B cell (primary cell): ENCODE data around the gene RASA3. TPM values are rescaled to one million over a fixed set of nuclear protein-coding genes. Genes with fewer than 3 reads are reported as not detected.

Experiments used
- ATAC-seq: fragments of 200-7000 bp; cut with Tn5 transposase; one replicate; pipeline ENCODE4 v1.10.0; 2021; ENCODE audit warnings: low read depth, mild to moderate bottlenecking, moderate number of reproducible peaks, moderate library complexity
- CTCF ChIA-PET: fragments of 350-600 bp; sonication (Branson Sonifier 250); formaldehyde crosslinking; loops from one replicate; lab custom pipeline; 2021; ENCODE audit warnings: antibody characterized with exemption, inconsistent platforms; lab: Charles Lee
- POLR2A ChIA-PET: fragments of 350-600 bp; sonication (Branson Sonifier 250); formaldehyde crosslinking; loops from one replicate; lab custom pipeline; 2021; ENCODE audit warnings: antibody characterized with exemption; lab: Charles Lee
- DNase-seq: peaks from one replicate; pipeline ENCODE4 v3.0.0; 2013
- H2AFZ ChIP-seq: 2 replicates; pipeline ENCODE4 v1.6.1; 2012; ENCODE audit warnings: mild to moderate bottlenecking, low read depth, low read length; ENCODE audit not compliant: insufficient read depth, poor library complexity, severe bottlenecking
- H3K27ac ChIP-seq, 2 donors: 1 replicate in 1 of 2; 2 replicates in 1 of 2; pipeline ENCODE4 v1.5.1; 2012 to 2013; ENCODE audit warnings: low read length in 2 of 2, mild to moderate bottlenecking in 2 of 2, moderate library complexity in 1 of 2
- H3K27me3 ChIP-seq, 4 experiments: fragments of 200-600 bp in 1 of 4; sonication (generic) in 1 of 4; replicated peaks in 1 of 4; 1 replicate in 2 of 4; 2 replicates in 2 of 4; pipeline versions ENCODE4 v1.6.1 to v1.7.0; 2013 to 2016; ENCODE audit warnings: low read length in 3 of 4, mild to moderate bottlenecking in 2 of 4, mixed read lengths in 1 of 4, moderate library complexity in 1 of 4; ENCODE audit not compliant: insufficient read depth in 4 of 4, control insufficient read depth in 3 of 4; ENCODE audit errors: control extremely low read depth in 1 of 4
- H3K36me3 ChIP-seq, 2 experiments: replicated peaks in 1 of 2; 1 replicate in 1 of 2; 2 replicates in 1 of 2; pipeline versions ENCODE4 v1.6.1 to v1.7.1; 2013; ENCODE audit warnings: low read length in 1 of 2; ENCODE audit not compliant: insufficient read depth in 2 of 2, control insufficient read depth in 1 of 2; ENCODE audit errors: control extremely low read depth in 1 of 2, extremely low read depth in 1 of 2
- H3K4me1 ChIP-seq, 2 donors: fragments of 200-600 bp in 1 of 2; sonication (generic) in 1 of 2; 1 replicate in 1 of 2; 2 replicates in 1 of 2; pipeline versions ENCODE4 v1.5.1 to v1.6.1; 2013 to 2017; ENCODE audit warnings: low read length in 2 of 2; ENCODE audit not compliant: control insufficient read depth in 2 of 2, insufficient read depth in 2 of 2
- H3K4me2 ChIP-seq: replicated peaks from 2 replicates; pipeline ENCODE3; 2012; ENCODE audit warnings: mild to moderate bottlenecking, low read depth, low read length; ENCODE audit not compliant: poor library complexity, severe bottlenecking
- H3K4me3 ChIP-seq, 5 experiments: fragments of 200-600 bp in 1 of 5; sonication (generic) in 1 of 5; 1 replicate in 3 of 5; 2 replicates in 2 of 5; pipeline versions ENCODE4 v1.5.1 to v1.7.0; 2011 to 2016; ENCODE audit warnings: low read length in 4 of 5, mild to moderate bottlenecking in 4 of 5, low read depth in 2 of 5, control low read depth in 1 of 5, moderate library complexity in 1 of 5; ENCODE audit not compliant: insufficient read depth in 1 of 5; ENCODE audit errors: control extremely low read depth in 1 of 5, extremely low read depth in 1 of 5
- H3K79me2 ChIP-seq: fragments of 200-600 bp; sonication (generic); one replicate; pipeline ENCODE4 v1.6.0; 2016; ENCODE audit warnings: low read length; ENCODE audit not compliant: control insufficient read depth, insufficient read depth
- H3K9ac ChIP-seq: fragments of 200-600 bp; sonication (generic); 2 replicates; pipeline ENCODE4 v1.6.1; 2017; ENCODE audit warnings: mild to moderate bottlenecking, low read length, moderate library complexity
- H3K9me3 ChIP-seq, 3 donors: one replicate each; pipeline versions ENCODE4 v1.6.1 to v1.7.1; 2013; ENCODE audit warnings: low read length in 2 of 3; ENCODE audit not compliant: control insufficient read depth in 2 of 3, insufficient read depth in 1 of 3; ENCODE audit errors: control extremely low read depth in 1 of 3
- H4K20me1 ChIP-seq: 2 replicates; pipeline ENCODE4 v1.6.0; 2012; ENCODE audit warnings: mild to moderate bottlenecking, low read length; ENCODE audit not compliant: insufficient read depth, control insufficient read depth, poor library complexity, severe bottlenecking
- H3K27ac Mint-ChIP-seq: one replicate; pipeline ENCODE4 v1.8.0; 2021; ENCODE audit warnings: mixed read lengths
- H3K27me3 Mint-ChIP-seq: one replicate; pipeline ENCODE4 v1.8.0; 2021; ENCODE audit warnings: mixed read lengths
- H3K4me1 Mint-ChIP-seq: one replicate; pipeline ENCODE4 v1.8.0; 2021; ENCODE audit warnings: mixed read lengths
- H3K4me3 Mint-ChIP-seq: one replicate; pipeline ENCODE4 v1.8.0; 2021; ENCODE audit warnings: mixed read lengths
- H3K9me3 Mint-ChIP-seq: one replicate; pipeline ENCODE4 v1.8.0; 2022; ENCODE audit warnings: mixed read lengths; ENCODE audit not compliant: insufficient read depth
- EZH2 ChIP-seq: IDR thresholded peaks from 2 replicates; pipeline ENCODE4 v1.6.1; 2012; ENCODE audit warnings: borderline replicate concordance, low read depth, mild to moderate bottlenecking, moderate library complexity, low read length; ENCODE audit not compliant: insufficient read depth, poor library complexity, severe bottlenecking
- WGBS: methylation state at CpG from one replicate; pipeline ENCODE4 v1.1.5; 2013; ENCODE audit warnings: missing lambda C conversion rate; ENCODE audit not compliant: insufficient coverage; 5-methylcytosine and 5-hydroxymethylcytosine counted together
- intact Hi-C: fragments of 100-400 bp; cut with micrococcal nuclease; formaldehyde crosslinking; loops from one replicate; pipeline ENCODE4 v1.10.0; 2022
- polyA plus RNA-seq: library from polyadenylated mRNA; depleted of rRNA; stranded (reverse); fragments of >200 nt; gene quantifications from 2 replicates; pipeline ENCODE4 v1.2.3, GENCODE V29; 2012
- total RNA-seq, 2 donors: library from RNA; stranded (reverse); fragments of 120-200 nt in 1 of 2; gene quantifications; 1 replicate in 1 of 2; 2 replicates in 1 of 2; pipeline versions ENCODE4 v1.2.3 to v1.2.4, GENCODE V29; 2013 to 2022
- TF ChIP-seq, protein P1 (sequence below): fragments of 200-600 bp; IDR thresholded peaks from one replicate; pipeline ENCODE4 v1.8.0; 2022; ENCODE audit warnings: antibody characterized with exemption, mild to moderate bottlenecking

RASA3 gene
- total and polyA plus RNA-seq, 2 donors (not counting 1 experiment from before 2014, with no cell fraction given): 54.2 to 87.4 TPM

DNA sequence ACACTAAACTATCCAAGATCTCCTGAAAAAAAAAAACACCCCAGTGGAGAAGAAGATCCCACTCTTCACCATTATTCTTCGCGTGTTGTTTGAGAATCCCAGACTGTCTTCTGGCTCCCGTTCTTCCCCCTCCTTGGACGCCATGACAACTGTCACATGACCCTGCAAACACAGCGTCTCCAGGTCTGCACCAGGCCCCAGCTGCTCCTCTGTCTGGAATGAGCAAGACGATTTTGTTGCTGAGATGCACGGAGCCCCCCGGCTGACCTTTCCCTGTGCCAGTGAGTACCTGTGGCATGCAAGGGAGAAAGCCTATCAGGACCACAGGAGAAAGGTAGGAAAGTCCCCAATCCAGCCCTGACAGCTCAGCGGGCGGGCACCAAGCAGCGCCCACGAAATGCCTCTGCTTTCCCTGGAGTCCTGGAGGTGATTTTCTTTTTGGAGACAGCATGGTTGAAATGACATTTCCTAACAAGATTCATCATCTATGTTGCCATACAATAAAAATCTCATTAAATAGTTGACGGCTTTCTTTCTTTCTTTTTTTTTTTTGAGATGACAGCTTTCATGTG is 46.8 kb upstream of the RASA3 start, which contains the start of gene CFAP97D2:
CFAP97D2 (plus strand) TSS at position 171 of the 572 bp plus-strand sequence; CDS start at position 245, 74 bp downstream.
- ChIA-PET POLR2A (no interaction called here), CTCF (no interaction called here)
- no peak within 1 kb of the TSS for H3K4me3 Mint-ChIP-seq
- no peak within 1 kb of the TSS for H2AFZ ChIP-seq
- no peak within 1 kb of the TSS for H3K27ac ChIP-seq
- H3K9me3 ChIP-seq: peaks cover 0 to 4% (median 1%) of the 10 kb centered on the region in 3 donors
- intact Hi-C loops: no loop called here
- no peak within 1 kb of the TSS for H3K4me2 ChIP-seq
- no peak within 1 kb of the TSS for H3K9ac ChIP-seq
- H3K27me3 ChIP-seq: peaks cover 0 to 27% (median 4%) of the 10 kb centered on the region in 4 experiments
- H3K36me3 ChIP-seq: no peaks in the 10 kb centered on the region
- WGBS: 86% methylated on average over 9 of the region's 13 CpGs
- no peak for TF ChIP-seq EZH2
- TF ChIP-seq, protein P1, sequence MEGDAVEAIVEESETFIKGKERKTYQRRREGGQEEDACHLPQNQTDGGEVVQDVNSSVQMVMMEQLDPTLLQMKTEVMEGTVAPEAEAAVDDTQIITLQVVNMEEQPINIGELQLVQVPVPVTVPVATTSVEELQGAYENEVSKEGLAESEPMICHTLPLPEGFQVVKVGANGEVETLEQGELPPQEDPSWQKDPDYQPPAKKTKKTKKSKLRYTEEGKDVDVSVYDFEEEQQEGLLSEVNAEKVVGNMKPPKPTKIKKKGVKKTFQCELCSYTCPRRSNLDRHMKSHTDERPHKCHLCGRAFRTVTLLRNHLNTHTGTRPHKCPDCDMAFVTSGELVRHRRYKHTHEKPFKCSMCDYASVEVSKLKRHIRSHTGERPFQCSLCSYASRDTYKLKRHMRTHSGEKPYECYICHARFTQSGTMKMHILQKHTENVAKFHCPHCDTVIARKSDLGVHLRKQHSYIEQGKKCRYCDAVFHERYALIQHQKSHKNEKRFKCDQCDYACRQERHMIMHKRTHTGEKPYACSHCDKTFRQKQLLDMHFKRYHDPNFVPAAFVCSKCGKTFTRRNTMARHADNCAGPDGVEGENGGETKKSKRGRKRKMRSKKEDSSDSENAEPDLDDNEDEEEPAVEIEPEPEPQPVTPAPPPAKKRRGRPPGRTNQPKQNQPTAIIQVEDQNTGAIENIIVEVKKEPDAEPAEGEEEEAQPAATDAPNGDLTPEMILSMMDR: no peak
- H3K27me3 Mint-ChIP-seq: peaks cover 35% of the 10 kb centered on the region
- ATAC-seq (no peak), DNase-seq (no peak)
- H3K4me1 ChIP-seq: no peaks in the 10 kb centered on the region
- H3K27ac Mint-ChIP-seq: no peak within 1 kb of the TSS
- H4K20me1 ChIP-seq: no peaks in the 10 kb centered on the region
- H3K9me3 Mint-ChIP-seq: no peaks in the 10 kb centered on the region
- H3K4me3 ChIP-seq: no peak within 1 kb of the TSS
- peaks cover 4% of the 10 kb centered on the region for H3K4me1 Mint-ChIP-seq
- no peaks in the 10 kb centered on the region for H3K79me2 ChIP-seq

DNA sequence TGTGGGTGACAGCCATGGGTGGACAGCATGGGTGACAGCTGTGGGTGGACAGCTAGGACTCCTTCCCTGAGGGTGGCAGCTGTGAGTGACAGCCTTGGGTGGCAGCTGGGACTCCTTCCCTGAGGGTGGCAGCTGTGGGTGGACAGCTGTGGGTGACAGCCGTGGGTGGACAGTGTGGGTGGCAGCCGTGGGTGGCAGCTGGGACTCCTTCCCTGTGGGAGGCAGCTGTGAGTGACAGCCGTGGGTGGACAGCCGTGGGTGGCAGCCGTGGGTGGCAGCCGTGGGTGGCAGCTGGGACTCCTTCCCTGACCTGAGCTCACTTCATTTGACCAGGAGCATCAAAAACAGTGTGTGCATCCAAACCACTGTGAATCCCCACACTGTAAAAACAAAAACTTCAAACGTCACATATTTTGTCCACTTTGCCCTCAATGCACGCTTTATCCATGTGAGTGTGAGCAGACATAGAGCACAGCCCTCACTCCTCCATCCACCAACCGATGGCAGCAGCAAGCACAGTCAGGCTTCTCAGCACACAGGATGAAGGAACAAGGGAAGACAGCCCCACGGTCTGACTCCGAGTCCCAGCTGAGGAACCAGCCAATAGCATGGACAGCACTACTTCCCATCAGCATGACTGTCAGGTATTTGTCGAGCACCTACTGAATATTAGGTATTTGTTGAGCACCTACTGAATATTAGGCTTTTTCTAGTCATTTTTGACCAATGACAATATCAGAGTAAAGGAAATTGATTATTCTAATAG is 45.0 kb upstream of the RASA3 start:
- H3K27me3 Mint-ChIP-seq: peaks cover 27% of the 10 kb centered on the region
- ChIA-PET POLR2A (no interaction called here), CTCF (interaction anchor here (0.5 kb wide), 1 partner anchor 66 kb away, joined by 3 read pairs; no protein-coding TSS in a partner anchor)
- no peaks in the 10 kb centered on the region for H3K4me1 ChIP-seq
- no peak for DNase-seq
- H2AFZ ChIP-seq: no peak overlapping the region
- no peaks in the 10 kb centered on the region for H4K20me1 ChIP-seq
- no peak for TF ChIP-seq EZH2
- TF ChIP-seq, protein P1: no peak
- no peak overlapping the region for H3K4me3 Mint-ChIP-seq
- 82% methylated on average over 11 of the region's 12 CpGs for WGBS
- no peaks in the 10 kb centered on the region for H3K79me2 ChIP-seq
- H3K4me2 ChIP-seq: no peak overlapping the region
- H3K36me3 ChIP-seq: no peaks in the 10 kb centered on the region
- H3K27ac Mint-ChIP-seq: no peak overlapping the region
- no peak overlapping the region for H3K9ac ChIP-seq
- no peaks in the 10 kb centered on the region for H3K9me3 Mint-ChIP-seq
- no peak overlapping the region for H3K27ac ChIP-seq
- H3K27me3 ChIP-seq: peaks cover 0 to 22% (median 4%) of the 10 kb centered on the region in 4 experiments
- H3K4me3 ChIP-seq: no peak overlapping the region
- intact Hi-C loops: no loop called here
- peaks cover 1 to 11% (median 8%) of the 10 kb centered on the region in 3 donors for H3K9me3 ChIP-seq
- no peak for ATAC-seq
- peaks cover 4% of the 10 kb centered on the region for H3K4me1 Mint-ChIP-seq
